HG02588 (cell line): Measurements from ENCODE around the gene SLC15A3.

Experiments
- ATAC-seq: cut with Tn5 transposase; IDR thresholded peaks from one replicate; pipeline ENCODE4 v1.9.1; 2021; ENCODE audit warnings: mild to moderate bottlenecking, moderate library complexity; ENCODE audit not compliant: unreplicated experiment

SLC15A3 gene

DNA sequence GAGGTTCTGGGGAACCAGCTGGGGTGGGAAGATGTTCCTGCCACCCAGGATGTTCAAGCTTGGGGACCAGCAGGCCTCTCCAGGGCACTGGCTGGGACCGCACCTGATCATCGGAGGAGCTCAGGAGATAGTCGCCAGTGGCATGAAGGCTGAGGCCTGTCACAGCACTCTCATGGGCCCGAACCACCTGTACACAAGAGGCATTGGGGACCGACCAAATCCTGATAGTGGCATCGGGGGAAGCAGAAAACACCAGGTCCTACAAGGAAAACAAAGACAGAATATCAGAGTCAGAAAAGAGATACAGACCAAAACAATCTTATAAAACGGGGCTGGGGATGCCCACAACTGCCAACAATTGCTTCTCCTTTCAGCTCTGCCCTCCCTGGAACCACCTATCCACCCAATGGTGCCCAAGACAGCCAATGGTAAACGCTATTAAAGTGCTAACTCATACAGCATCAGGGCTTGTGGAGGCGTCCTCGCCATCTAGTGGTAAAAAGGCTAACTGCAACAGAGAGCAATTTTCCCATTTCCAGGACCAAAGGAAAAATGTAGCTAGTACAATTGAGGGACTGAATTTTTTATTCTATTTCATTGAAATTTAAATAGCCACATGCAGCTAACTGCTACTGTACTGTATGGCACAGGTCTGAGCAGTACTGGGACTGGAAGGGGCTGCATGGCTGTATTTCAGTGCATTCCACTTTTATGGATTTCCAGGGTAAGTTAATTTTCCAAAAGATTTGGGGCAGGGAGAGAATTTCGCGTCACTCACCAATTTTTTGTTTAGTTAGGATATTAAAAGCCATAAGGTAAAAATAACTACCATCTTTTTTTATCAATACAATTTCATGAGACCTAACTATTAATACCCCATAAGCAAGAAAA, 52.7 kb downstream of the SLC15A3 start:
- ATAC-seq = no peak

DNA sequence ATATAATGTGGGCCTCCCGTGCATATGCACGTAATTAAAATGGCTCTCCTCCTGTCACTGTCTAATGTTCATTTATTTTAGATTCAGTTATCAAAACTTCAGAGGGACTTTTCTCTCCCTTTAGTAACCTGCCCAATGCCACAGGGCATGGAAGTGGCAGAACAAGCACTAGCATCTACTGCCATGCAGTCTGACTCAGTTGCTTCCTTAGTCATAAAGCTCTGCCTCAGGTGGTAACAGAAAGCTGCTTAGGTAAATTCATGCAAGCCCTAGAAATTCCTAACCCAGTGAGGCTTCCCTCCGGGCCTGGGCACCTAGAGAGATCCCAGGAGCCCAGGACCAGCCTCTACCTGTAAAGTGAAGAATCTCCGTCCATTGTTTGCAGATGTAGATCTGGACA, 54.5 kb downstream of the SLC15A3 start:
- ATAC-seq = no peak

DNA sequence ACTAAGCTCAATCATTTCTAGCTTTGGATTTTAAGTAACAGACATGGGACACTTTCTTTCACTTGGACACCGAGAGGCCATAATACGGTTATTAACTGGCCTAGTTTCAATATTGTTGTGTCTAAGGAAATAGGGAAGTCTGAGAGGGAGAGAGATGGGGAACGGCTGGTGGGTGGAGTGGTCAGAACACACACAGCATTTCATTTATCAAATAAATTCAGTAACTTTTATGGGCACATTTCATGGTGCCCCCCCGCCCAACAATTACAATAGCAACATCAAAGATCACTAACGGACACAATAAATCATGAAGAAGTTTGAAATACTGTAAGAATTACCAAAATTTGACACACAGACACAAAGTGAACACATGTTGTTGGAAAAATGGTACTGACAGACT, 56.3 kb downstream of the SLC15A3 start:
- ATAC-seq = no peak

DNA sequence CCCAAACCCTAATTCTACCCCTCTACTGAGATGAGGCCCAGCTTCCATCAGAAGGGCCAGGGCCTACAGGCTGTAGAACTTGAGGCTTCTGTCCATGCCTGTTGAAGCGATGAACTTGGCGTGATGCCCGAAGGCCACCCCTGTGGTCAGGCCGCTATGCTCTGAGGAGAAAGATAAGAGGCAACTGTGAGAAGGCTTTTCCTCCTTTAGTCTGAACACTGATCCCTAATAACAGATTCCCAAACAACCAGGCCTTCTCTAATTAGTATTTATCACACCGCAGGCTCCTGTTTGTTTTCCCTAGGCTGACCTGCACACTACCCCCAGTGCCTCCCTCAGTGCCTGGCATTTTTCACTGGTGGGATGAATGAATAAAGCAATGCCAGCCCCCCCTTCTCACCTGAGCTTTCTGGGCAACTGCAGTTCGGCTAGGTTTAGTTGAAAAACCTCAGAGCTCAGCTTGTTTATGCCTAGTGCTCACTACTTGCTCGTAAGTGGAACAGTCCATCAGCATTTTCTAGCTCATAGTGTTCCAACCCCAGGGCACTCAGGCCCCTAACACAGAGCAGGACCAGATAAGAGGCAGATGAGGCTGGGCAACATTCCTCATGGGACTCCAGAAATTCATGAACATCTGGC, 60.8 kb downstream of the SLC15A3 start:
- ATAC-seq = no peak

DNA sequence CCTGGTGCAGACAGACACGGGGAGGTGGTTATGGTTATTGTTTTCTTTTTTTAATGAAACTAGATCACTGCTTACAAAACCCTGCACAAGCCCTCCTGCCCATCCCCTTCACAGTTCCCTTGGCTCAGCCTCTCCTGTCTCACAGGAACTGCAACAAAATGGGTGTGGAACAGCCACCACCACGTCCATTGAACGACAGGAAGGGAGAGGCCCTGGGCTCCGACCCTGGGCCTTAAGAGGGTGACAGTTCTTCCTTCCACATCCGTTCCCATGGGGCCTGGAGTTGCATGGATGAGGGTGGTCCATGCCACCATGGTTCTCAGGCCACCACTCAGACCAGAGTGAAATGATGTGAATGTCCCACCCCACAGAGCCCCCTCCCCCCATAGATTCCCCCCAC, 61.3 kb downstream of the SLC15A3 start:
- no peak for ATAC-seq

DNA sequence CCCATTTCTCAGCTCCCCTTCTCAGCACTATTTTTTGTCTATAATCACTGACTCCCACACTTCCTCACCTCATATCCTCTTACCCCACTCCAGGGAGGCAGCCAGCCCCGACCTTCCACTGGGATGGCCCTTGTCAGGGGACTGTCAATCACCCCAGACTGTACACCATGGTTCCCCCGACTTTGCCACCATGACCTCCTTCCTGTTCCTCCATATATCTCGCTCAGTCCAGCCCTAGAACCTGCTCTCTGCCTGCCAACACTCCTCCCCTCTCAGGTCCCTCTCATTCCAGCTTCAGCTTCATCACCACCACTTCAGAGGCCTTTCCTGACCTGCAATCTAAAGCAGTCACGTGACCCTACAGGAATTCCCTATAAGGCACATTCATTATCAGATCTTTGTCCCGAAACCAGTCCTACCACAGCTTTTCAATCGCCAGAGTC, 62.1 kb downstream of the SLC15A3 start:
- ATAC-seq = no peak

DNA sequence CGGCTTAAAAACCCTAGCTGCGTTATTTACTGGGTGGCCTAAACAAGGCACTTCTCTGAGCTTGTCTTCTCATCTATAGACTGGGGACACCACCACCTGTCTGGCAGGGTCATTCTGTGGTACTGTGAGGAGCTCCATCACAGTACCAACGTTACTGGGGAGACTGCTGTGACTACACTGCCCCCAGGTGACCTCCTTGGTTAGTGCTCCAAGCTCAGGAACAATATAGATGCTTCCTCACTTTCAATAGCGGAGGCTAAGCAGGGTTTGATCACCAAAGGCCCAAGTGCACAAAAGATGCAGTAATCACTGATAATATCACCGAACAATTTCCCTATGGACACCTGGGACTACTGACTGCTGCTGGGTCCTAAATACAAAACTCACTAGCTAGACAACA, 64.4 kb downstream of the SLC15A3 start:
- ATAC-seq = no peak
